PC-3 (cell line): Measurements from ENCODE around the gene IL20RB.

Source experiments
- EZH2 ChIP-seq: fragments of 300-600 bp; sonication (generic); IDR thresholded peaks from one replicate; pipeline ENCODE4 v1.6.1; 2017; ENCODE audit warnings: antibody characterized with exemption, mild to moderate bottlenecking, low read length; ENCODE audit not compliant: unreplicated experiment
- EZH2phosphoT487 ChIP-seq: fragments of 300-600 bp; sonication (generic); IDR thresholded peaks from 2 replicates; pipeline ENCODE4 v1.6.1; 2018; ENCODE audit warnings: mild to moderate bottlenecking, antibody characterized with exemption, low read length, borderline replicate concordance
- TF ChIP-seq, protein P1 (sequence below): fragments of 300-600 bp; sonication (generic); conservative IDR thresholded peaks from 2 replicates; pipeline ENCODE4 v1.5.1; 2017; ENCODE audit warnings: antibody characterized with exemption, low read depth, mild to moderate bottlenecking, low read length

DNA sequence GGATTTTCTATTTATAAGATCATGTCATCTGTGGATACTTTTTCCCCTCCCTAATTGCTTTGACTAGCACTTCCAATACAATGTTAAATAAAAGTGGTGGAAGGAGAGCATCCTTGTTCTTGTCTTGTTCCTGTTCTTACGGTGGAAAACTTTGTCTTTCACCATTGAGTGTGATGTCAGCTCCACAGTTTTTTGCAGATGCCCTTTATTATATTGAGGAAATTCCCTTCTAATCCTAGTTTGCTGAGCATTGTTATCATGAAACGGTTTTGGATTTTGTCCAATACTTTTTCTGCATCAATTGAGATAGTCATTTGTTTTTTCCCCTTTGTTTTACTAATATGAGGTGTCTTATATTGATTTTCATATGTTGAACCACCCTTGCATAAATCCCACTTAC is 19.9 kb upstream of the IL20RB start:
- TF ChIP-seq, protein P1, sequence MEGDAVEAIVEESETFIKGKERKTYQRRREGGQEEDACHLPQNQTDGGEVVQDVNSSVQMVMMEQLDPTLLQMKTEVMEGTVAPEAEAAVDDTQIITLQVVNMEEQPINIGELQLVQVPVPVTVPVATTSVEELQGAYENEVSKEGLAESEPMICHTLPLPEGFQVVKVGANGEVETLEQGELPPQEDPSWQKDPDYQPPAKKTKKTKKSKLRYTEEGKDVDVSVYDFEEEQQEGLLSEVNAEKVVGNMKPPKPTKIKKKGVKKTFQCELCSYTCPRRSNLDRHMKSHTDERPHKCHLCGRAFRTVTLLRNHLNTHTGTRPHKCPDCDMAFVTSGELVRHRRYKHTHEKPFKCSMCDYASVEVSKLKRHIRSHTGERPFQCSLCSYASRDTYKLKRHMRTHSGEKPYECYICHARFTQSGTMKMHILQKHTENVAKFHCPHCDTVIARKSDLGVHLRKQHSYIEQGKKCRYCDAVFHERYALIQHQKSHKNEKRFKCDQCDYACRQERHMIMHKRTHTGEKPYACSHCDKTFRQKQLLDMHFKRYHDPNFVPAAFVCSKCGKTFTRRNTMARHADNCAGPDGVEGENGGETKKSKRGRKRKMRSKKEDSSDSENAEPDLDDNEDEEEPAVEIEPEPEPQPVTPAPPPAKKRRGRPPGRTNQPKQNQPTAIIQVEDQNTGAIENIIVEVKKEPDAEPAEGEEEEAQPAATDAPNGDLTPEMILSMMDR: no peak
- no peak for TF ChIP-seq EZH2phosphoT487
- TF ChIP-seq EZH2: no peak
